Activated B cell treated with CpG ODN at 0.5 μM for 24 hours (primary cell): ENCODE data around the gene SPIRE2. TPM values are rescaled to one million over a fixed set of nuclear protein-coding genes. Genes with fewer than 3 reads are reported as not detected.
A peak's percentile ranks its signal among the peaks of the same experiment; 100 is the strongest.
"Not testable (repeated sequence)": the region's sequence is repeated elsewhere in the genome, so short reads cannot be mapped to it uniquely, and the experiment has no call there.

ENCODE experiments used
- ATAC-seq: fragments of 200-7000 bp; cut with Tn5 transposase; one replicate; pipeline ENCODE4 v1.10.0; 2021; ENCODE audit warnings: low read depth, mild to moderate bottlenecking, moderate library complexity
- CTCF ChIA-PET: fragments of 350-600 bp; sonication (Branson Sonifier 250); formaldehyde crosslinking; loops from one replicate; lab custom pipeline; 2021; ENCODE audit warnings: antibody characterized with exemption; lab: Charles Lee
- POLR2A ChIA-PET: fragments of 350-600 bp; sonication (Branson Sonifier 250); formaldehyde crosslinking; loops from one replicate; lab custom pipeline; 2021; ENCODE audit warnings: antibody characterized with exemption; lab: Charles Lee
- DNase-seq: peaks from one replicate; pipeline ENCODE4 v3.0.0; 2022
- H3K27ac Mint-ChIP-seq: one replicate; pipeline ENCODE4 v1.8.0; 2020; ENCODE audit warnings: mixed read lengths
- H3K27me3 Mint-ChIP-seq: one replicate; pipeline ENCODE4 v1.8.0; 2021; ENCODE audit warnings: mixed read lengths
- H3K36me3 Mint-ChIP-seq: one replicate; pipeline ENCODE4 v1.8.0; 2021; ENCODE audit warnings: low read depth, mixed read lengths
- H3K4me1 Mint-ChIP-seq: one replicate; pipeline ENCODE4 v1.8.0; 2021; ENCODE audit warnings: mixed read lengths
- H3K4me3 Mint-ChIP-seq: one replicate; pipeline ENCODE4 v1.8.0; 2020; ENCODE audit warnings: mild to moderate bottlenecking, mixed read lengths
- H3K9me3 Mint-ChIP-seq: one replicate; pipeline ENCODE4 v1.8.0; 2020; ENCODE audit warnings: mixed read lengths
- CTCF ChIP-seq: fragments of 200-600 bp; IDR thresholded peaks from one replicate; pipeline ENCODE4 v1.8.0; 2022; ENCODE audit warnings: antibody characterized with exemption, mild to moderate bottlenecking
- intact Hi-C: fragments of 100-400 bp; cut with micrococcal nuclease; formaldehyde crosslinking; loops from one replicate; pipeline ENCODE4 v1.15.1; 2024
- total RNA-seq: library from RNA; stranded (reverse); gene quantifications from 2 replicates; pipeline ENCODE4 v1.2.3, GENCODE V29; 2022

The SPIRE2 gene
- total RNA-seq, 1 donor from 2014 or later, result 1.2 TPM

GRCh38 chr16:89836484-89836883, 8.2 kb downstream of the SPIRE2 start:
- H3K36me3 Mint-ChIP-seq, POLR2A ChIA-PET, H3K9me3 Mint-ChIP-seq, ATAC-seq, H3K27ac Mint-ChIP-seq, H3K4me3 Mint-ChIP-seq, intact Hi-C loops, DNase-seq, CTCF ChIA-PET: not testable (repeated sequence)
- H3K27me3 Mint-ChIP-seq, result peaks cover 10% of the 10 kb centered on the region
- peaks cover 14% of the 10 kb centered on the region for H3K4me1 Mint-ChIP-seq

GRCh38 chr16:89837014-89837546, 8.8 kb downstream of the SPIRE2 start:
- no peak for DNase-seq
- Mint-ChIP-seq H3K4me3 (peak overlapping the region; percentile 48), H3K4me1 (peaks cover 14% of the 10 kb centered on the region), H3K27me3 (peaks cover 5% of the 10 kb centered on the region), H3K27ac (no peak overlapping the region), H3K9me3 (no peaks in the 10 kb centered on the region), H3K36me3 (no peaks in the 10 kb centered on the region)
- POLR2A ChIA-PET, result no interaction called here
- intact Hi-C loops, result no loop called here
- TF ChIP-seq CTCF, result no peak
- no peak for ATAC-seq
- CTCF ChIA-PET, result no interaction called here

GRCh38 chr16:89841275-89841674, 13.0 kb downstream of the SPIRE2 start:
- no peak overlapping the region for H3K27ac Mint-ChIP-seq
- H3K36me3 Mint-ChIP-seq, result no peaks in the 10 kb centered on the region
- DNase-seq (peak; percentile 26), ATAC-seq (peak; percentile 65)
- ChIA-PET CTCF (no interaction called here), POLR2A (interaction anchor here (0.7 kb wide), 1 partner anchor 10 kb away, joined by 3 read pairs; no protein-coding TSS in a partner anchor)
- H3K9me3 Mint-ChIP-seq, result no peaks in the 10 kb centered on the region
- H3K4me1 Mint-ChIP-seq, result peaks cover 22% of the 10 kb centered on the region
- no peak for TF ChIP-seq CTCF
- intact Hi-C loops, result no loop called here
- H3K27me3 Mint-ChIP-seq, result no peaks in the 10 kb centered on the region
- no peak overlapping the region for H3K4me3 Mint-ChIP-seq

GRCh38 chr16:89842471-89843408, 14.5 kb downstream of the SPIRE2 start:
- Mint-ChIP-seq H3K36me3 (no peaks in the 10 kb centered on the region), H3K27me3 (no peaks in the 10 kb centered on the region), H3K4me1 (peaks cover 16% of the 10 kb centered on the region), H3K4me3 (no peak overlapping the region), H3K27ac (no peak overlapping the region), H3K9me3 (no peaks in the 10 kb centered on the region)
- no peak for ATAC-seq
- DNase-seq, result no peak
- ChIA-PET CTCF (interaction anchor here (2.3 kb wide), 1 partner anchor 18 kb away, joined by 5 read pairs; no protein-coding TSS in a partner anchor), POLR2A (no interaction called here)
- intact Hi-C loops, result no loop called here
- no peak for TF ChIP-seq CTCF

- no peaks in the 10 kb centered on the region for H3K36me3 Mint-ChIP-seq
- POLR2A ChIA-PET, result no interaction called here
These were observed 15.4 kb downstream of the SPIRE2 start for GRCh38 chr16:89843409-89844350.

More at GRCh38 chr16:89843409-89844350, 15.4 kb downstream of the SPIRE2 start:
- intact Hi-C loops, result no loop called here
- DNase-seq (no peak), ATAC-seq (no peak)
- Mint-ChIP-seq H3K4me3 (no peak overlapping the region), H3K9me3 (no peaks in the 10 kb centered on the region), H3K27ac (no peak overlapping the region), H3K27me3 (no peaks in the 10 kb centered on the region), H3K4me1 (peaks cover 14% of the 10 kb centered on the region)
- CTCF ChIA-PET, result interaction anchor here (2.3 kb wide), 1 partner anchor 17 kb away, joined by 5 read pairs; no protein-coding TSS in a partner anchor
- TF ChIP-seq CTCF, result no peak
